H1 (cell line): ENCODE data around the gene SORBS1. TPM values are rescaled to one million over a fixed set of nuclear protein-coding genes. Genes with fewer than 3 reads are reported as not detected.

ENCODE experiments used
- BRCA1 ChIP-seq: IDR thresholded peaks from 2 replicates; pipeline ENCODE4 v1.6.1; 2012; ENCODE audit warnings: low read depth, low read length, improper control_type of control experiment
- CBX8 ChIP-seq: fragments of 300-800, 300-1000 bp; sonication (generic); IDR thresholded peaks from 2 replicates; pipeline ENCODE4 v1.7.1; 2016; ENCODE audit warnings: low read depth, low read length, borderline replicate concordance
- CREB1 ChIP-seq: IDR thresholded peaks from 2 replicates; pipeline ENCODE4 v1.6.1; 2012; ENCODE audit warnings: inconsistent platforms
- HDAC6 ChIP-seq: IDR thresholded peaks from one replicate; pipeline ENCODE4 v1.7.1; 2012; ENCODE audit warnings: low read depth, mild to moderate bottlenecking, inconsistent platforms, low read length, moderate library complexity
- NANOG ChIP-seq: IDR thresholded peaks from 2 replicates; pipeline ENCODE4 v1.6.1; 2011; ENCODE audit warnings: low read length, low read depth, mild to moderate bottlenecking, inconsistent platforms; ENCODE audit not compliant: insufficient read depth, poor library complexity, severe bottlenecking
- TEAD4 ChIP-seq: IDR thresholded peaks from 2 replicates; pipeline ENCODE4 v1.6.1; 2012; ENCODE audit warnings: low read depth, low read length, inconsistent platforms, mixed read lengths
- YY1 ChIP-seq: IDR thresholded peaks from 2 replicates; pipeline ENCODE4 v1.6.1; 2011; ENCODE audit warnings: low read depth, mild to moderate bottlenecking, low read length
- polyA plus RNA-seq, 7 experiments: library from polyadenylated mRNA; depleted of rRNA in 3 of 7; stranded (reverse) in 5 of 7; unstranded in 2 of 7; fragments of >200 nt in 5 of 7; fragments of 200-250 nt in 2 of 7; gene quantifications; 1 replicate in 5 of 7; 2 replicates in 1 of 7; 4 replicates in 1 of 7; pipeline versions ENCODE4 v1.2.1 to v1.2.3, GENCODE V29; 2011 to 2013; ENCODE audit warnings: missing spikeins in 2 of 7, mixed read lengths in 2 of 7
- total RNA-seq: library from RNA; stranded (reverse); fragmentation: NEBNext Ultra II Directional; extraction: Animal tissue kit (Norgen Biotek cat#: 25700); gene quantifications from 2 replicates; pipeline ENCODE4 v1.2.1, GENCODE V29; 2021
- TF ChIP-seq, protein P1 (sequence below): IDR thresholded peaks from 2 replicates; pipeline ENCODE4 v1.6.1; 2012; ENCODE audit warnings: low read length, inconsistent platforms

Gene SORBS1
- total and polyA plus RNA-seq, 2 of the 8 experiments (the other 6 are each of a cell fraction or from before 2014, with no cell fraction given) = 16.0 to 35.0 TPM

DNA sequence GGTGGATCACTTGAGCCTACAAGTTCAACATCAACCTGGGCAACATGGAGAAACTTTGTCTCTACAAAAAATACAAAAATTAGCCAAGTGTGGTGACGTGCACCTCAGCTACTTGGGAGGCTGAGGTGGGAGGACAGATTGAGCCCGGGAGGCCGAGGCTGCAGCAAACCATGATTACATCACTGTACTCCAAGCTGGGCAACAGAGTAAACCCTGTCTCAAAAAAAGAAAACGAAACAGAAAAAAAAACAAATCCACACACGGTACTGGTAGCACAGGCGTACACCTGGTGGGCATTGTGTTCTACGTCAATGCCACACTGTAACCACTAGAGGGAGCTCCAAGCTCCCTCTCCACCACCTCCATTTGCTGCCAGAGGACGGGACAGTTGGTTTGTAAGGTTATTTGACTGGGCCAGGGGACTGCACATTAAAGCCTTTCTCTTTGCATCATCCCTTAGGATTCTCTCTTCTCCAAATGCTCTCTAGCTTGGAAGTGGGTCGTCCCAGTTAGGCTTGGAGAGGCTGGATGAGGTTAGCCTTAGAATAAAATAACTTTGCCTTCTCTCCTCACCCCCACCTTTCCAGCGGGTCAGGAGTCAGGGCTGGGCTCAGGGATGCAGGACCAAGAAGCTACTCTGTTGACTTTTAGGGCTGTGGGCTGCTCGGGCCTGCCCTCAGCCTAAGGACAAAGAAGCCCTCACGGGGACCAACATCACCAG lies 130.8 kb downstream of the SORBS1 start (continued):
- TF ChIP-seq BRCA1 = no peak
- no peak for TF ChIP-seq TEAD4
- no peak for TF ChIP-seq NANOG
- TF ChIP-seq HDAC6 = no peak
- TF ChIP-seq CBX8 = no peak
- TF ChIP-seq, protein P1, sequence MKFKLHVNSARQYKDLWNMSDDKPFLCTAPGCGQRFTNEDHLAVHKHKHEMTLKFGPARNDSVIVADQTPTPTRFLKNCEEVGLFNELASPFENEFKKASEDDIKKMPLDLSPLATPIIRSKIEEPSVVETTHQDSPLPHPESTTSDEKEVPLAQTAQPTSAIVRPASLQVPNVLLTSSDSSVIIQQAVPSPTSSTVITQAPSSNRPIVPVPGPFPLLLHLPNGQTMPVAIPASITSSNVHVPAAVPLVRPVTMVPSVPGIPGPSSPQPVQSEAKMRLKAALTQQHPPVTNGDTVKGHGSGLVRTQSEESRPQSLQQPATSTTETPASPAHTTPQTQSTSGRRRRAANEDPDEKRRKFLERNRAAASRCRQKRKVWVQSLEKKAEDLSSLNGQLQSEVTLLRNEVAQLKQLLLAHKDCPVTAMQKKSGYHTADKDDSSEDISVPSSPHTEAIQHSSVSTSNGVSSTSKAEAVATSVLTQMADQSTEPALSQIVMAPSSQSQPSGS = no peak
- peak; percentile 76 for TF ChIP-seq YY1
- TF ChIP-seq CREB1 = peak; percentile 86
